HG03469 (cell line): ENCODE data around the gene SHISA8.
"Not testable (repeated sequence)": the region's sequence is repeated elsewhere in the genome, so short reads cannot be mapped to it uniquely, and the experiment has no call there.

Source experiments
- ATAC-seq: cut with Tn5 transposase; IDR thresholded peaks from one replicate; pipeline ENCODE4 v1.9.1; 2021; ENCODE audit warnings: mild to moderate bottlenecking, moderate library complexity, moderate number of reproducible peaks; ENCODE audit not compliant: unreplicated experiment

SHISA8 gene

DNA sequence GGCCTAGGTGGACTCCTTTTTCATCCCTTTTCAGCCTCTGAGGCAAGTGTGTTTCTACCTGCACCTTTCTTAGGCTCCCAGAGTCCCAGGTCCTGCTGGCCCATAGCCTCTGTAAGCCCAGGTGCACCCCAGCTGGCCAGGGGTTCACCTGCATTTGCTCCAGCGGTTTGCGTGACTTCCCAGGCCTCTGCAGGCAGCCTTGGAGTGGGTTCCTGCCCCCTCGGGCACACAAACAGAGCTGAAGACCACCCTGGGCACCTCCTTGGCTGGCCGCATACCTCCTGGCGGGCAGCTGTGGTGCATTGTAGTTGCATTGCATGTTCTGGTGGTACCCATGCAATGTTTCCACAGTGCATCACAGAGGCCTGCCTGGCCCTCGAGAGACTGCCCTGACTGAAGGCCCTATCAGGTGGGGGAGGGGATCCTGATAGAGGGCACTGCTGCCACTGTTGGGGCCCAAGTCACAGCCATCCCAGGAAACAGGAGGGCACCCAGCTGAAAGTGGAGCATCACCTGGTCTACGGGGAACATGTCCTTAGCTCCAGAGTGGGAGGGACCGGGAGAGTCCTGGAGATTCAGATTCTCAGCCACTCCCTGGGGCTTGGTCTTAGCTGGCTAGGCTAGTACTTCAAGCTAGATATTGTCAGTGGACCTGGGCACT is 14.1 kb downstream of the SHISA8 start:
- no peak for ATAC-seq

DNA sequence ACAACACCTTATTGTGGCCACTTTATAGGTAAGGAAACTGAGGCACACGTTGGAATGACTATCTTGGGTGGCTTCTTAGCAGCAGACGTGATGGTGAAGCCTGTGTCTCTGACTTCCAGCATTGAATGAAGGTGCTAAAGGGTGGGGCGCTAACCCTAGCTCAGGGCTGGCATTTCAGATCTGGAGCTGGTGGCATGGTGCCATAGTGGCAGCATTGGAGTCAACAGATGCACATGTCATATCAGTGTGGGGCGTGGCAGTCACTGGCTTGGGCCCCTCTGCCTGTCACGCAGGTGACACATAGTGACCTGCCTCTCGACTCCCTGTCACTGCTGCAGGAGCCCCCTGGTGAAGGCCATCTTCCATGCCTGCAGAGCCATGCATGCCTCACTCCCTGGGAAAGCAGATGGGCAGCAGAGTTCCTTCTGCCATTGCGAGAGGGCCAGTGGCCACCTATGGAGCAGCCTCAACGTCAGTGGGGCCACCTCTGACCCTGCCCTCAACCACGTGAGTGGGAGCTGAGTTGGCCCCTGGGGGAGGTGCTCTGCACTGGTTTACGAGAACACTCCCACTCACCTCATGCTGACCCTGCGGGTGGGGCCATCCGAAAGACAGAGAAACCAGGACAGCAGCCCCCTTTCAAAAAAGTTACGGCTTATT is 14.8 kb downstream of the SHISA8 start:
- ATAC-seq = no peak

GRCh38 chr22:41899110-41899509 is 15.8 kb downstream of the SHISA8 start:
- no peak for ATAC-seq

- no peak for ATAC-seq
Observed at GRCh38 chr22:41898645-41899044, 16.2 kb downstream of the SHISA8 start.

- no peak for ATAC-seq
Observed at GRCh38 chr22:41893591-41894375, 21.1 kb downstream of the SHISA8 start.

DNA sequence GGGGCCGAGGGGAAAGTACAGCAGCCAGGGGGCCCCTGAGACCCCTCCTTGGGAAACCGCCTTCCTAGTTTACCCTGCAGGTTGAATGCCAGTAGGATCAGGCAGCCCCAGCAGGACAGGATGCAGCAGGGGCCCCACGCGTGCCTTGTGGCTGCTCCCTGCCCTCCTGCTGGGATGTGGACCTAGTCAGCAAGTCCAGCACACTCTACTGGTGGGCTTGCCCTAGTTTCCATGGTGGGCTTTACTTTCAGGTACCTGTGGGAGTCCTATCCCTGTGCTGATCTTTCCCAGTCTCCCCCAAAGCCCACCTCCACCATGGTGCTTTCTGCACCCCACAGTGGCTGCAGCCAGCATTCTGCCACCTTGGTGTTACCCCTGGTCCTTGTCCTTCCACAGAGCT is 22.2 kb downstream of the SHISA8 start:
- ATAC-seq = no peak

GRCh38 chr22:41891407-41891806 is 23.5 kb downstream of the SHISA8 start:
- no peak for ATAC-seq

DNA sequence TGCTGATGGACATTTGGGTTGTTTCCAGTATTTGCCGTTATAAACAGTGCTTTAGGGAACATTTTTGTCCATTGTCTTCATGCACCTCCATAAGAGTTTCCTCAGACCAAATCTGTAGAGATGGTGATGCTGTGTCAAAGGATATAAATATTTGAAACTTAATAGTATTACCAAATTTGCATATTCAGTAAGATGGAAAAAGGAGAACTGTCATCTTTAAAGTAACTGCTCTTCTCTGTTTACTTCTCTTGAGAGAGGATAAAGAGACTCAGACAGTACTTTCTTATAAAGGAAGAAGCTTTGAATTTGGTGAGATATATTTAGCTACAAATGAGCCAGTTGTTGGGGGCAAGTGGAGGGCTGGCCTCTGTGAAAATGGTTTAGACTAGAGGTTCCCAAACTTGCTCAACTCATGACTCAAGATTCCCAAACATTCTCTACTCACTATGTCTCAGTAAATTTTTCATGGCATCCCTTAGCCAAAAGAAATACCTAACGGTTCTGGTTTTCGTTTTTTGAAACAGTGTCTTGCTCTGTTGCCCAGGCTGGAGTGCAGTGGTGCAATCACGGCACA is 26.2 kb downstream of the SHISA8 start:
- no peak for ATAC-seq

DNA sequence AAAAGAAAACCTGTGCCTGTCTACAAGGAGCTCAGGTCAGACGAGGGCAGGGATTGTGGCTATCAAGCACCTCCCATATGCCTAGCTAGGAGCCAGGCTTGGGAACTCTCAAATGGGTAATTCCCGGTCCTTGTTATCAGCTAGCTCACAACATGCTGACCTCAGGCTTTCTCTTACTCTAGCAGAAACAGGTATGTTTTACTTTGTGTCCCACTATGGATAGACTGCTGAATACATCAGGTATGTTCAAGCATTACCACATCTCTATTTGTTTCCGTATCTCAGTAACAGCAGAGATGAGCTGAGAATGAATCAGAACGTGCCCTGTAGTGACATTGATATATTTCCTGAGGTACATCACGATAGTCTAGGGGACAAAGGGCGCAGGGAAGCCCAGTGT is 29.4 kb downstream of the SHISA8 start:
- no peak for ATAC-seq

DNA sequence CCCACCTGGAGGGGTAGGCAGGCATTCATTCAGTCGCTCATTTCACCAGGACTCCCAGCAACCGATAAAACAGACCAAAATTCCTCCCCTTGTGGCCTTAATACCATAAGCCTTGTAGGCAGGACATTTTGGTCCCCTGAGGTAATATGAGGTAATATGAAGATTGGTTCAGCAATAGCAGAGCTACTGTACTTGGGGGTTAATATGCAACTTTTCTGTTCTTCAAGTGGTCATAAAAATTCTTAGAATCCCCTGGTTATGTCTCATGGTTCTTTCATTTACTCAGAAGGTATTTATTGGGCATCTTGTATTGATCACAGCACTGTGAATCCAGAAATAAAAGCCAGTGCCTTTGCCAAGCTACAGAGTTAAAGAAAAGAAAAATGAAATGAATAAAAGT is 29.8 kb downstream of the SHISA8 start:
- no peak for ATAC-seq

- no peak for ATAC-seq
Observed at GRCh38 chr22:41883400-41883799, 31.5 kb downstream of the SHISA8 start.

DNA sequence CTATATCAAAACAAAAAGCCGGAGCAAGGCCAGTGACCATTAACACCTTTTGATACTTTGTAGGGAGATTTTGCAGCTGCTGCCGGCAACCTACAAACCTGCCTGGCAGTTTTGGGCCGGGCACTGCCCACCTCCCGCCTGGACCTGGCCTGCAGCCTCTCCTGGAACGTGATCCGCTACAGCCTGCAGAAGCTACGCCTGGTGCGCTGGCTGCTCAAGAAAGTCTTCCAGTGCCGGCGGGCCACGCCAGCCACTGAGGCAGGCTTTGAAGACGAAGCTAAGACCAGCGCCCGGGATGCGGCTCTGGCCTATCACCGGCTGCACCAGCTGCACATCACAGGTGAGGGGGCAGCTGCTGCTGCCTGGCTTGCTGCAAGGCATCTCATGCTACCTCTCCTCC is 34.2 kb downstream of the SHISA8 start:
- no peak for ATAC-seq

- no peak for ATAC-seq
Observed at GRCh38 chr22:41876675-41877074, 38.2 kb downstream of the SHISA8 start.

- ATAC-seq = no peak
Observed at GRCh38 chr22:41876275-41876674, 38.6 kb downstream of the SHISA8 start.

- no peak for ATAC-seq
Observed at GRCh38 chr22:41875531-41876270, 39.2 kb downstream of the SHISA8 start.

DNA sequence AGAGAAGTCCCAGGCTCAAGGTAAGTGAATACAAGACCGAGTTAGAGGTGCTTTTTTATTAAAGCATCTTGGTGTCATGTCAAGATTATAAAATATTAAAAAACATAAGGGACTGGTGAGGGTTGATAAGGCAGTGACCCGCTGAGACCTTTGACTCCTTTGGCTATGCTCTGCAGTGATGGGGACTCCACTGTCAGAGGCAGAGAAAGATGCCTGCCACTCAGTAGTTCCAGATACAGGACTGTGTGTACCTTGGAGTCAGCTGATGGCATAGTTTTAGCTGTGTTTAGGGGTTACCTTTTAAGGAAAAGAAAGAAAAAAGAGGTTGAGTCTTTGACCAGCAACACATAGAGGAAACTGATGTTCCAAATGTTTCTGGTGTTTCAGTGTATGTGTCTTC is 40.8 kb downstream of the SHISA8 start:
- ATAC-seq = no peak

DNA sequence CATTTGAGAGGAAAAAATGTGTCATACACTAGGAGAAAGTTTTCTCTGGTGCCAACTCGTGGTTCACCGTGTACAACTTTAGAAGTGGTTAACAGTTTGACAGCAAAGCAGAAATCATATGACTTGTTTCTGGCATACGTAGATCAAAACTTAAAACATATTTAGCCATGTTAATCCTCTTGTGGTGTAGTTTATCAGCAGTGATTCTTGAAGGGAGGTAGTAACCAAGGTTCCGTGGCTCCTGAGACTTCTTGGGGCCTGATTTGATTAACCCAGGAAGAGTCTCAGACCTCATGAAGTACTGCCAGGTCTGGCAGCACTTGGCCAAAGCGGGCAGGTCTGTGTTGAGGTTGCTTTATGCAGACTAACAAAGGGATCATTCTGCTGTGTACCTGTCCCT is 41.5 kb downstream of the SHISA8 start:
- ATAC-seq = no peak

- ATAC-seq = no peak
Observed at GRCh38 chr22:41870786-41871185, 44.1 kb downstream of the SHISA8 start.

DNA sequence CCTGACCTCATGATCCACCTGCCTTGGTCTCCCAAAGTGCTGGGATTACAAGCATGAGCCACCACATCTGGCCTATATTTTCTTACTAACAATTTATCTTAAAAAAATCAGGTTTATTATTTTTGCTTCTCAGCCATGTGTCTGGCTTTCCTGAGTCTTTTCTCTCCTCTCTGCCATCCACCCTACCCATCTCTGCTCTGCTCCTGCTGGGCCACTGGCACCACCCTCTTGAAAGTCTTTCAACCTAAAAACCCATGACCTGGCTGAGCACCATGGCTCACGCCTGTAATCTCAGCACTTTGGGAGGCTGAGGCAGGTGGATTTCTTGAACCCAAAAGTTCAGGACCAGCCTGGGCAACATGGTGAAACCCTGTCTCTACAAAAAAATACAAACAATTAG is 44.8 kb downstream of the SHISA8 start:
- ATAC-seq = not testable (repeated sequence)

DNA sequence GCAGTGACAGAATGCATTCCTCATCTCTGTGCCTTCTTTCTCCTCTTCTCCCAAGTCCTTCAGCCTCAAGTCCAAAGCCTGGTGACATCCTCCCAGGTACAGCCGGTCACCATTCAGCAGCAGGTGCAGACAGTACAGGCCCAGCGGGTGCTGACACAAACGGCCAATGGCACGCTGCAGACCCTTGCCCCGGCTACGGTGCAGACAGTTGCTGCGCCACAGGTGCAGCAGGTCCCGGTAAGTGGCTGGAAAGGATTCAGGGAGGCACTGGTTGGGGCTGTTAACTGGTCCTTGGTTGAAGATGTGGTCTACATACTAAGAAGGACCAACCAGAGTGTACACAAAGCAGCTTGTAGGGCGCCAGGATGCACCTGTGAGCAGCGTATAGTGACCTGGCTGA is 46.3 kb downstream of the SHISA8 start:
- no peak for ATAC-seq

DNA sequence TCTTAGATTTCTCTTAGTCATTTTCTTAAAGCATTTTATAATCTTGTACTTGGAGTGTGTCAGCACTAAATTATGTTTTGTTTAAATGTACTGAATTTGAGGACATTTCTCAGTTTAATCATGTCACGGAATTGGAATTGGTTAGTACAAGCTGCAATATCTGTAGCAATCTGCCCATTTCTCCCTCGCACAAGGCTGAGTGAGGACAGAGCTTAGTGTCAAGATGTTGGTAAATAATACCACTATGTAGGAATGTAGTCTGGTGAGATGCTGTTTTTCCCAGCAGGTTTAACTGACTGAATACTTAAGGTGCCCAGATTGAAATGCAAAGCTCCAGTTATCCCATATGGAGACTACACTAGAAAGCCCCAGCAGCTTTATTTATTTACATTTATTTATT is 51.4 kb downstream of the SHISA8 start:
- ATAC-seq = no peak
